ENCODE measurements around the gene ANKRD65.
"Not testable (repeated sequence)": the region's sequence is repeated elsewhere in the genome, so short reads cannot be mapped to it uniquely, and the experiment has no call there.

The ANKRD65 gene

GRCh38 chr1:1399187-1399871, 21.7 kb downstream of the ANKRD65 start, which contains the start of gene CCNL2:
TSS of gene CCNL2 (minus strand) at chr1:1399335. CDS start at chr1:1399306, 29 bp downstream.
- in situ Hi-C loops (cut with MboI; ENCODE audit: low sequenced_read_pairs), result no loop called here

GRCh38 chr1:1398677-1399186, 22.3 kb downstream of the ANKRD65 start:
- in situ Hi-C loops (cut with MboI; ENCODE audit: low sequenced_read_pairs), result no loop called here

- in situ Hi-C loops (cut with MboI; ENCODE audit: low sequenced_read_pairs), result no loop called here
These were observed 23.1 kb downstream of the ANKRD65 start for GRCh38 chr1:1397839-1398523.

- in situ Hi-C loops (cut with MboI; ENCODE audit: low sequenced_read_pairs), result no loop called here
These were observed 25.9 kb downstream of the ANKRD65 start for GRCh38 chr1:1395166-1395565.

GRCh38 chr1:1394116-1394515, 27.0 kb downstream of the ANKRD65 start:
- in situ Hi-C loops (cut with MboI; ENCODE audit: low sequenced_read_pairs), result no loop called here

GRCh38 chr1:1393428-1393827, 27.6 kb downstream of the ANKRD65 start:
- in situ Hi-C loops (cut with MboI; ENCODE audit: low sequenced_read_pairs), result no loop called here

GRCh38 chr1:1393014-1393413, 28.1 kb downstream of the ANKRD65 start:
- in situ Hi-C loops (cut with MboI; ENCODE audit: low sequenced_read_pairs), result no loop called here

GRCh38 chr1:1391225-1391624, 29.9 kb downstream of the ANKRD65 start:
- in situ Hi-C loops (cut with MboI; ENCODE audit: low sequenced_read_pairs), result no loop called here

- in situ Hi-C loops (cut with MboI; ENCODE audit: low sequenced_read_pairs), result no loop called here
These were observed 30.4 kb downstream of the ANKRD65 start for GRCh38 chr1:1390675-1391074.

- in situ Hi-C loops (cut with MboI; ENCODE audit: low sequenced_read_pairs), result no loop called here
These were observed 33.0 kb downstream of the ANKRD65 start for GRCh38 chr1:1388078-1388472.

GRCh38 chr1:1387098-1388077, 33.7 kb downstream of the ANKRD65 start:
- in situ Hi-C loops (cut with MboI; ENCODE audit: low sequenced_read_pairs), result no loop called here

- in situ Hi-C loops (cut with MboI; ENCODE audit: low sequenced_read_pairs), result no loop called here
These were observed 35.1 kb downstream of the ANKRD65 start for GRCh38 chr1:1385931-1386330.

GRCh38 chr1:1385339-1385738, 35.7 kb downstream of the ANKRD65 start:
- in situ Hi-C loops (cut with MboI; ENCODE audit: low sequenced_read_pairs), result not testable (repeated sequence)

- in situ Hi-C loops (cut with MboI; ENCODE audit: low sequenced_read_pairs), result no loop called here
These were observed 39.8 kb downstream of the ANKRD65 start for GRCh38 chr1:1381294-1381693.

GRCh38 chr1:1380860-1381259, 40.2 kb downstream of the ANKRD65 start:
- in situ Hi-C loops (cut with MboI; ENCODE audit: low sequenced_read_pairs), result no loop called here

GRCh38 chr1:1377540-1378205, 43.4 kb downstream of the ANKRD65 start:
- in situ Hi-C loops (cut with MboI; ENCODE audit: low sequenced_read_pairs), result no loop called here

GRCh38 chr1:1376551-1377226, 44.4 kb downstream of the ANKRD65 start:
- in situ Hi-C loops (cut with MboI; ENCODE audit: low sequenced_read_pairs), result no loop called here

GRCh38 chr1:1374929-1375662, 46.0 kb downstream of the ANKRD65 start, which contains the start of gene AURKAIP1:
TSS of gene AURKAIP1 (minus strand) at chr1:1375207. CDS start at chr1:1374756, 451 bp downstream.
- in situ Hi-C loops (cut with MboI; ENCODE audit: low sequenced_read_pairs), result no loop called here

- in situ Hi-C loops (cut with MboI; ENCODE audit: low sequenced_read_pairs), result no loop called here
These were observed 46.5 kb downstream of the ANKRD65 start for GRCh38 chr1:1374589-1374928.

Data from HL-60/S4 (cell line).